H1 (cell line): Measurements from ENCODE around the gene FOSL1. TPM values are rescaled to one million over a fixed set of nuclear protein-coding genes. Genes with fewer than 3 reads are reported as not detected.

ENCODE experiments used
- CHD7 ChIP-seq: fragments of 300-600 bp; sonication (generic); IDR thresholded peaks from 2 replicates; pipeline ENCODE4 v1.7.1; 2012; ENCODE audit warnings: low read length, moderate library complexity, mild to moderate bottlenecking, inconsistent platforms; ENCODE audit not compliant: insufficient replicate concordance
- KDM1A ChIP-seq: fragments of 200-600, 300-600 bp; sonication (generic); IDR thresholded peaks from 2 replicates; pipeline ENCODE4 v1.7.1; 2016; ENCODE audit warnings: mild to moderate bottlenecking, low read length, borderline replicate concordance
- SIRT6 ChIP-seq: IDR thresholded peaks from one replicate; pipeline ENCODE4 v1.7.1; 2012; ENCODE audit warnings: low read length, inconsistent platforms
- SP4 ChIP-seq: IDR thresholded peaks from 2 replicates; pipeline ENCODE4 v1.6.1; 2012; ENCODE audit warnings: low read length, inconsistent platforms
- YY1 ChIP-seq: IDR thresholded peaks from 2 replicates; pipeline ENCODE4 v1.6.1; 2011; ENCODE audit warnings: low read depth, mild to moderate bottlenecking, low read length
- polyA plus RNA-seq, 7 experiments: library from polyadenylated mRNA; depleted of rRNA in 3 of 7; stranded (reverse) in 5 of 7; unstranded in 2 of 7; fragments of >200 nt in 5 of 7; fragments of 200-250 nt in 2 of 7; gene quantifications; 1 replicate in 5 of 7; 2 replicates in 1 of 7; 4 replicates in 1 of 7; pipeline versions ENCODE4 v1.2.1 to v1.2.3, GENCODE V29; 2011 to 2013; ENCODE audit warnings: missing spikeins in 2 of 7, mixed read lengths in 2 of 7
- total RNA-seq: library from RNA; stranded (reverse); fragmentation: NEBNext Ultra II Directional; extraction: Animal tissue kit (Norgen Biotek cat#: 25700); gene quantifications from 2 replicates; pipeline ENCODE4 v1.2.1, GENCODE V29; 2021
- TF ChIP-seq, protein P1 (sequence below): IDR thresholded peaks from 2 replicates; pipeline ENCODE4 v1.6.1; 2012; ENCODE audit warnings: inconsistent platforms
- TF ChIP-seq, protein P2 (sequence below): IDR thresholded peaks from 2 replicates; pipeline ENCODE4 v1.6.1; 2011; ENCODE audit warnings: low read length, improper control_type of control experiment

FOSL1 gene
- total and polyA plus RNA-seq, 2 of the 8 experiments (the other 6 are each of a cell fraction or from before 2014, with no cell fraction given), result 6.3 to 7.2 TPM

- TF ChIP-seq CHD7 (no peak), SIRT6 (no peak), SP4 (no peak), YY1 (peak; percentile 86; the same call in 1 of the 2 replicates), KDM1A (peak; percentile 61; the same call in 1 of the 2 replicates)
- TF ChIP-seq, protein P1, sequence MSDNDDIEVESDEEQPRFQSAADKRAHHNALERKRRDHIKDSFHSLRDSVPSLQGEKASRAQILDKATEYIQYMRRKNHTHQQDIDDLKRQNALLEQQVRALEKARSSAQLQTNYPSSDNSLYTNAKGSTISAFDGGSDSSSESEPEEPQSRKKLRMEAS, result 0 out of 2 replicates have a peak, but pooled peaks have one; percentile 12
- TF ChIP-seq, protein P2, sequence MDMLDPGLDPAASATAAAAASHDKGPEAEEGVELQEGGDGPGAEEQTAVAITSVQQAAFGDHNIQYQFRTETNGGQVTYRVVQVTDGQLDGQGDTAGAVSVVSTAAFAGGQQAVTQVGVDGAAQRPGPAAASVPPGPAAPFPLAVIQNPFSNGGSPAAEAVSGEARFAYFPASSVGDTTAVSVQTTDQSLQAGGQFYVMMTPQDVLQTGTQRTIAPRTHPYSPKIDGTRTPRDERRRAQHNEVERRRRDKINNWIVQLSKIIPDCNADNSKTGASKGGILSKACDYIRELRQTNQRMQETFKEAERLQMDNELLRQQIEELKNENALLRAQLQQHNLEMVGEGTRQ, result no peak
These were observed 18.3 kb upstream of the FOSL1 start, which contains the start of gene C11orf68 (continued) for GRCh38 chr11:65918211-65919140.
